GM12865 (cell line): ENCODE data around the gene PAEP.

Experiments
- DNase-seq: peaks from one replicate; pipeline ENCODE4 v3.0.0; 2010; ENCODE audit warnings: low read depth
- H3K4me3 ChIP-seq: 2 replicates; pipeline ENCODE4 v1.5.1; 2011; ENCODE audit warnings: mild to moderate bottlenecking, low read depth, low read length, control low read depth
- CTCF ChIP-seq: IDR thresholded peaks from 2 replicates; pipeline ENCODE4 v1.5.1; 2011; ENCODE audit warnings: low read length, control low read depth, low read depth, inconsistent platforms; ENCODE audit not compliant: insufficient read depth; ENCODE audit errors: missing control alignments

PAEP gene

GRCh38 chr9:135575995-135576631 lies 14.6 kb downstream of the PAEP start:
- no peak for DNase-seq
- no peak for TF ChIP-seq CTCF
- H3K4me3 ChIP-seq = no peak overlapping the region

GRCh38 chr9:135577256-135577655 lies 15.7 kb downstream of the PAEP start:
- DNase-seq = no peak
- TF ChIP-seq CTCF = no peak
- no peak overlapping the region for H3K4me3 ChIP-seq

- TF ChIP-seq CTCF = no peak
- H3K4me3 ChIP-seq = no peak overlapping the region
- no peak for DNase-seq
These were observed 17.8 kb downstream of the PAEP start for GRCh38 chr9:135579356-135579755.

- H3K4me3 ChIP-seq = no peak overlapping the region
- peak; percentile 11 for DNase-seq
- TF ChIP-seq CTCF = no peak
These were observed 18.5 kb downstream of the PAEP start for GRCh38 chr9:135579889-135580660.

GRCh38 chr9:135580664-135581380 lies 19.3 kb downstream of the PAEP start:
- no peak for DNase-seq
- no peak for TF ChIP-seq CTCF
- no peak overlapping the region for H3K4me3 ChIP-seq

- no peak for TF ChIP-seq CTCF
- H3K4me3 ChIP-seq = no peak overlapping the region
These were observed 20.3 kb downstream of the PAEP start for GRCh38 chr9:135581636-135582426.

More at GRCh38 chr9:135581636-135582426, 20.3 kb downstream of the PAEP start:
- DNase-seq = no peak
